ENCODE measurements around the gene CASTOR1. TPM values are rescaled to one million over a fixed set of nuclear protein-coding genes. Genes with fewer than 3 reads are reported as not detected.
A peak's percentile ranks its signal among the peaks of the same experiment; 100 is the strongest.

CASTOR1 gene
- total and polyA plus RNA-seq, 11 donors = 3.8 to 16.6 (median 7.1) TPM

DNA sequence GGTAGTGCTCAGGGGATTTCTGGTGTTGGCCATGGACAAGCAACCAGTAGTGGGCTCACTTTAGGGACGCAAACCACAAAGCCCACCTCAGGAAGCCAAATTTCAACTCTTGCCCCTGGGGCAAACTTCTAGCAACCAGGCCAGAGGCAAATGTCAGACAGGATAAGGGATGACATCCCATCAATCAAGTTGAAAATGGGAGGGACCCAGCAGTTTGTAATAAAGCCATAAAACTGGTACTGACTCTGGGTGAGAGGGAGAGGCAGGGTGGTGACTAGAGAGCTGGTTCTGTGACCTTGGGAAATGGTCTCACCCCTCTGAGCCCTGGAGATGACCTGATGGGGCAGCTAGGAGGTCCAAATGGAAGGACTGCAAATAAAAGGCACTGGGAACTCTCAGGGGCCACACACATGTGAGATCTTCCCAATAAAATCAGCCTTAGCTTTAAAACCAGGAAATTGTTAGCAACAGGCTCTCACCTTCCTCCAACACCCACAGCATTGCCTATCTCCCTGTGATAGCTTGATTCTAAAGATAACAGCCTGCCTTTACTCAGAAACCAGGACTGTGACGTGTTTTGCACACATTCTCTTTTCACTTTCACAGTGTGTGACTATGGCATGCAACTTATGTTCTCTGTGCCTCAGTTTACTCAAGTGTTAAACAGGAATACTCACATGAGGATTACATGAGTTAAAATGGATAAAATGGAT, 43.8 kb upstream of the CASTOR1 start:
- Histone ChIP-seq H3K4me3 (no peak overlapping the region), H3K36me3 (peaks cover 5 to 82% (median 73%) of the 10 kb centered on the region in 9 donors), H3K9me3 (no peaks in the 10 kb centered on the region), H3K4me1 (peaks cover 0 to 25% (median 4%) of the 10 kb centered on the region in 12 donors), H3K27ac (no peak overlapping the region), H3K27me3 (no peaks in the 10 kb centered on the region)
- WGBS, 4 donors = 91 to 93% (median 92%) methylated on average over 2 of the region's 2 CpGs
- DNase-seq (no peak), ATAC-seq (no peak)
- intact Hi-C loops (cut with DNase I) = no loop called here
- TF ChIP-seq, protein P1, sequence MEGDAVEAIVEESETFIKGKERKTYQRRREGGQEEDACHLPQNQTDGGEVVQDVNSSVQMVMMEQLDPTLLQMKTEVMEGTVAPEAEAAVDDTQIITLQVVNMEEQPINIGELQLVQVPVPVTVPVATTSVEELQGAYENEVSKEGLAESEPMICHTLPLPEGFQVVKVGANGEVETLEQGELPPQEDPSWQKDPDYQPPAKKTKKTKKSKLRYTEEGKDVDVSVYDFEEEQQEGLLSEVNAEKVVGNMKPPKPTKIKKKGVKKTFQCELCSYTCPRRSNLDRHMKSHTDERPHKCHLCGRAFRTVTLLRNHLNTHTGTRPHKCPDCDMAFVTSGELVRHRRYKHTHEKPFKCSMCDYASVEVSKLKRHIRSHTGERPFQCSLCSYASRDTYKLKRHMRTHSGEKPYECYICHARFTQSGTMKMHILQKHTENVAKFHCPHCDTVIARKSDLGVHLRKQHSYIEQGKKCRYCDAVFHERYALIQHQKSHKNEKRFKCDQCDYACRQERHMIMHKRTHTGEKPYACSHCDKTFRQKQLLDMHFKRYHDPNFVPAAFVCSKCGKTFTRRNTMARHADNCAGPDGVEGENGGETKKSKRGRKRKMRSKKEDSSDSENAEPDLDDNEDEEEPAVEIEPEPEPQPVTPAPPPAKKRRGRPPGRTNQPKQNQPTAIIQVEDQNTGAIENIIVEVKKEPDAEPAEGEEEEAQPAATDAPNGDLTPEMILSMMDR (IDR thresholded peaks at IDR 0.05) = no peak
- TF ChIP-seq POLR2A (IDR thresholded peaks at IDR 0.05) = no peak

DNA sequence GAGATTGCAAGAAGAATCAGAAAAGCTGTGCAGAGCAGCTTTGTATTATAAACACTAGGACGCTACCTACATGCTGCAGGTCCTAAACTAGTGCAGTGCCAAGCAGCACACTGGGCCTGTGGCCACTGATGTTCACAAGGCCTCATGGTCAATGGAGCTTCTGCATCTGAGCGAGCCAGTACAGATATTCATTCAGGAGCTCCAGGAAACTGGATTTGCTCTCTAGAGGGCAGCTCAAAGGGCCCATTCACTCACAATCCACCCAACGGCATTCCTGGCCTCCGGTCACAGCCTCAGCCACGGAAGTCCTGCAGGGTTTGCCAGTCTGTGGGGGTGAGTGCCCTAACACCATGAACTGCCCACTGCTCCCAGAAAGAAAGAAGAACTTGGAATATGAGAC, 43.2 kb upstream of the CASTOR1 start:
- Histone ChIP-seq H3K9me3 (no peaks in the 10 kb centered on the region), H3K27ac (no peak overlapping the region), H3K36me3 (peaks cover 5 to 76% (median 67%) of the 10 kb centered on the region in 9 donors), H3K4me3 (no peak overlapping the region), H3K4me1 (peaks cover 0 to 20% (median 4%) of the 10 kb centered on the region in 12 donors), H3K27me3 (no peaks in the 10 kb centered on the region)
- no peak for TF ChIP-seq POLR2A (IDR thresholded peaks at IDR 0.05)
- TF ChIP-seq, protein P1 (IDR thresholded peaks at IDR 0.05) = no peak
- ATAC-seq = no peak
- no peak for DNase-seq
- intact Hi-C loops (cut with DNase I) = no loop called here
- WGBS, 4 donors = 77 to 93% (median 85%) methylated on average over 4 to 5 of the region's 5 CpGs

DNA sequence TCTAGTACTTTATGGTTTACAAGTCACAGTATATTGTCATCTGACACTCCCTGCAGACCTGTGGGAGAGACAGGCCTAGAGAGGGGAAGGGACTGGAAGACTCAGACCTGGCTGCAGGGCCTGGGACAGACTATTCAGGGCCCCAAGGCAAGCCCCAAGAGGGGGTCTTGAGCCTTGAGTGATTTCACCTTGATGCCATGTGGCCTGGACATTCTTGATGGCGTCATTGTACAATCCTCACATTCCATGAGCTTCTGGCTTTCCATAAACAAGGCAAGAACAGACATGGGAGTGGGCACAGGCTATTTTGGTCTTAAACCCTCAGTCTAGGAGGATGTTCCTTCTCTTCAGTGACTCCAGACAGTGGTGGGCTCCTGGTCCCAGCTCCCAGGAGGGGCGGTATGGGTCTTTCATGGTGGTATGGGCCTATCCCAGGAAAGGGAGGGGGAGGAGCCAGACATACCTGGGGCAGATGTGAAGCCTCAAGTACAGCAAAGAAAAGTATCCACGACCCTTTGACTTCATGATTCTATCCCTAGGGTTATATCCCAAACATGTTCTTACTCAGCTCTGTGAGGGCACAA, 39.3 kb upstream of the CASTOR1 start:
- Histone ChIP-seq H3K36me3 (peaks cover 0 to 37% (median 27%) of the 10 kb centered on the region in 9 donors), H3K4me1 (peaks cover 0 to 34% (median 24%) of the 10 kb centered on the region in 12 donors), H3K4me3 (no peak overlapping the region), H3K27me3 (no peaks in the 10 kb centered on the region), H3K27ac (peak overlapping the region in 1 of 12 donors; percentile 25), H3K9me3 (no peaks in the 10 kb centered on the region)
- intact Hi-C loops (cut with DNase I) = loop anchor here in 4 of 10 donors (5.0 kb wide), 3 partner anchors 36 to 59 kb away; partner anchors contain the start of genes CASTOR1 (in 3 of the 4) and RNF215 (in 1 of the 4)
- no peak for TF ChIP-seq POLR2A (IDR thresholded peaks at IDR 0.05)
- TF ChIP-seq, protein P1 (IDR thresholded peaks at IDR 0.05) = no peak
- DNase-seq (no peak), ATAC-seq (no peak)
- WGBS, 4 donors = 70 to 77% (median 72%) methylated on average over 3 of the region's 3 CpGs

DNA sequence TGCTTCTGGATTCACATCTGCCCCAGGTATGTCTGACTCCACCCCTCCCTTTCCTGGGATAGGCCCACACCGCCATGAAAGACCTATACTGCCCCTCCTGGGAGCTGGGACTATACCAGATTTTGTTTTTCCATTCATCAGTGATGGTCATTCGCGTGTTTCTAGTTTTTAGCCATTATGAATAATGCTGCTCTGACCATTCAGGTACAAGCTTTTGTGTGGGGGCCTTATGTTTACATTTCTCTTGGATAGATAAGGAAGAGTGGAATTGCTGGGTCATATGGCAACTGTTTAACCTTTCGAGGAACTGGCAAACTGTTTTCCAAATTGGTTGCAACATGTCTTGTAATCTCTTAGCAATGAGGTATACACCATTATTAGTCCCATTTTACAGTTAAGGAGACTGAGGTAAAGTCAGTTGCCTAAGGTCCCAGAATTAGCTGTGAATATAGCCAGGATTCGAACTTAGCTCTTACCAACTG, 38.6 kb upstream of the CASTOR1 start:
- TF ChIP-seq POLR2A (IDR thresholded peaks at IDR 0.05) = no peak
- TF ChIP-seq, protein P1 (IDR thresholded peaks at IDR 0.05) = peak in 1 of 12 donors; percentile 10
- H3K27me3 ChIP-seq = no peaks in the 10 kb centered on the region
- DNase-seq (no peak), ATAC-seq (no peak)
- peaks cover 0 to 40% (median 28%) of the 10 kb centered on the region in 12 donors for H3K4me1 ChIP-seq
- intact Hi-C loops (cut with DNase I) = loop anchor here in 7 of 10 donors (1.0 to 5.0 kb wide), 7 partner anchors 29 to 59 kb away; partner anchors contain the start of genes CASTOR1 (in 5 of the 7), RNF215 (in 2 of the 7), CCDC157 (in 1 of the 7) and SF3A1 (in 1 of the 7)
- no peak overlapping the region for H3K4me3 ChIP-seq
- no peaks in the 10 kb centered on the region for H3K9me3 ChIP-seq
- H3K36me3 ChIP-seq = peaks cover 0 to 30% (median 21%) of the 10 kb centered on the region in 9 donors
- WGBS, 4 donors = 83 to 87% (median 84%) methylated on average over 5 of the region's 5 CpGs
- H3K27ac ChIP-seq = peak overlapping the region in 1 of 12 donors; percentile 66

Measured in heart left ventricle (tissue), 16 donors.